Type B pancreatic cell (in vitro differentiated cells): ENCODE data around the gene FREM2. TPM values are rescaled to one million over a fixed set of nuclear protein-coding genes. Genes with fewer than 3 reads are reported as not detected.

Source experiments
- DNase-seq: peaks from one replicate; pipeline ENCODE4 v3.0.0; 2021; ENCODE audit warnings: mixed read lengths; ENCODE audit not compliant: unreplicated experiment; ENCODE audit errors: extremely low spot score
- H3K27ac Mint-ChIP-seq: 2 replicates; pipeline ENCODE4 v1.8.0; 2021; ENCODE audit warnings: mild to moderate bottlenecking, mixed read lengths
- H3K27me3 Mint-ChIP-seq: 2 replicates; pipeline ENCODE4 v1.8.0; 2021; ENCODE audit warnings: mixed read lengths
- H3K36me3 Mint-ChIP-seq: 2 replicates; pipeline ENCODE4 v1.8.0; 2021; ENCODE audit warnings: mixed read lengths
- H3K4me1 Mint-ChIP-seq: one replicate; pipeline ENCODE4 v1.8.0; 2021; ENCODE audit warnings: mixed read lengths; ENCODE audit not compliant: unreplicated experiment
- H3K4me3 Mint-ChIP-seq: 2 replicates; pipeline ENCODE4 v1.8.0; 2021; ENCODE audit warnings: mild to moderate bottlenecking, mixed read lengths
- H3K9me3 Mint-ChIP-seq: 2 replicates; pipeline ENCODE4 v1.8.0; 2021; ENCODE audit warnings: mixed read lengths
- total RNA-seq: library from RNA; stranded (reverse); gene quantifications from 2 replicates; pipeline ENCODE4 v1.2.1, GENCODE V29; 2021; ENCODE audit warnings: low replicate concordance
- TF ChIP-seq, protein P1 (sequence below): fragments of 200-600 bp; sonication (generic); conservative IDR thresholded peaks from 2 replicates; pipeline ENCODE4 v1.5.0; 2021; ENCODE audit warnings: antibody characterized with exemption, mild to moderate bottlenecking

Gene FREM2
- total RNA-seq, 1 donor from 2014 or later, result 42.8 TPM

DNA sequence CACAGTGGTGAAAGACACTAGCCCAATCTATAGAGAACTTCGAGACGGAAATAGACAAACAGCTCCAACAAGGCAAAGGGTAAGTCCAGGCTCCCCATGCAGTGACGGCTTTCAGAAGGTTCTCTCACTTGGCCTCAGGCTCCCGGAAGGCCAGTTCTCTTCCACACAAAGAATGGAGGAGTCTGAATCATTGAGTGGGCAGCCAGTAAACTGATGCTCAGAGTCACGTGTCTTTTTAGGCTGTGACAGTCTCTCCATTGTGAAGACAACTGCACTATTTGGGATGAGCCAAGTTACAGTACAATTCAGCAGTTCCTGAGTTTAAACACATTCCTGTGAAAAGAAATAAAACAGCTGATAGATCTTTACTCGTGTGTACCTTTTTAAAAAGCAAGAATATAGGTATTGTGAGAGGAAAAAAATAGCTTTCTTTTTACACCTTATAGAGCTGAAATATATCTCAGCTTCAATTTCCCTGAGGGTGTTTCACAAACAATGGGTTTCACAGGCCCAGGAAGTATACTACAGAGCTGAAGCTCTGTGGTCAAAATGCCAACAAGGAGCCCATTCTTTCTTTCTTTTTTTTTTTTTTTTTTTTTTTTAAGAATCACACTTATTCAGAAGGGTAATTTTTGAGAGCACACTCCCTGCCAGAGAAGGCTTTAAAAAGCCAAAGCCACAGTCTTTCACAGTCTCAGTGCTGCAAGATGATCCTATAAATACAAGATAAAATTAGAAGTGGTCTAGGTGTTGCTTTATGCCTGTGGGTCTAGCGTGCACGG is 135.1 kb downstream of the FREM2 start:
- H3K36me3 Mint-ChIP-seq, result peaks cover 3% of the 10 kb centered on the region
- H3K27me3 Mint-ChIP-seq, result peaks cover 9% of the 10 kb centered on the region
- DNase-seq, result no peak
- H3K4me3 Mint-ChIP-seq, result no peak overlapping the region
- H3K27ac Mint-ChIP-seq, result peak overlapping the region; percentile 21
- peaks cover 13% of the 10 kb centered on the region for H3K4me1 Mint-ChIP-seq
- no peaks in the 10 kb centered on the region for H3K9me3 Mint-ChIP-seq
- TF ChIP-seq, protein P1, sequence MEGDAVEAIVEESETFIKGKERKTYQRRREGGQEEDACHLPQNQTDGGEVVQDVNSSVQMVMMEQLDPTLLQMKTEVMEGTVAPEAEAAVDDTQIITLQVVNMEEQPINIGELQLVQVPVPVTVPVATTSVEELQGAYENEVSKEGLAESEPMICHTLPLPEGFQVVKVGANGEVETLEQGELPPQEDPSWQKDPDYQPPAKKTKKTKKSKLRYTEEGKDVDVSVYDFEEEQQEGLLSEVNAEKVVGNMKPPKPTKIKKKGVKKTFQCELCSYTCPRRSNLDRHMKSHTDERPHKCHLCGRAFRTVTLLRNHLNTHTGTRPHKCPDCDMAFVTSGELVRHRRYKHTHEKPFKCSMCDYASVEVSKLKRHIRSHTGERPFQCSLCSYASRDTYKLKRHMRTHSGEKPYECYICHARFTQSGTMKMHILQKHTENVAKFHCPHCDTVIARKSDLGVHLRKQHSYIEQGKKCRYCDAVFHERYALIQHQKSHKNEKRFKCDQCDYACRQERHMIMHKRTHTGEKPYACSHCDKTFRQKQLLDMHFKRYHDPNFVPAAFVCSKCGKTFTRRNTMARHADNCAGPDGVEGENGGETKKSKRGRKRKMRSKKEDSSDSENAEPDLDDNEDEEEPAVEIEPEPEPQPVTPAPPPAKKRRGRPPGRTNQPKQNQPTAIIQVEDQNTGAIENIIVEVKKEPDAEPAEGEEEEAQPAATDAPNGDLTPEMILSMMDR, result no peak

GRCh38 chr13:38824342-38824741 is 137.5 kb downstream of the FREM2 start:
- H3K27me3 Mint-ChIP-seq, result peaks cover 6% of the 10 kb centered on the region
- DNase-seq, result no peak
- TF ChIP-seq, protein P1, result no peak
- H3K36me3 Mint-ChIP-seq, result peaks cover 3% of the 10 kb centered on the region
- no peak overlapping the region for H3K4me3 Mint-ChIP-seq
- no peak overlapping the region for H3K27ac Mint-ChIP-seq
- peaks cover 7% of the 10 kb centered on the region for H3K4me1 Mint-ChIP-seq
- H3K9me3 Mint-ChIP-seq, result no peaks in the 10 kb centered on the region

- Mint-ChIP-seq H3K27me3 (peaks cover 6% of the 10 kb centered on the region), H3K36me3 (peaks cover 3% of the 10 kb centered on the region), H3K4me1 (peaks cover 7% of the 10 kb centered on the region), H3K4me3 (peak overlapping the region; percentile 6), H3K27ac (no peak overlapping the region), H3K9me3 (no peaks in the 10 kb centered on the region)
- TF ChIP-seq, protein P1, result no peak
- DNase-seq, result no peak
These were observed 139.4 kb downstream of the FREM2 start for GRCh38 chr13:38826182-38826813.

- no peak for DNase-seq
- H3K36me3 Mint-ChIP-seq, result peaks cover under 1% of the 10 kb centered on the region
- no peak overlapping the region for H3K27ac Mint-ChIP-seq
- no peaks in the 10 kb centered on the region for H3K4me1 Mint-ChIP-seq
- peaks cover 2% of the 10 kb centered on the region for H3K27me3 Mint-ChIP-seq
- no peaks in the 10 kb centered on the region for H3K9me3 Mint-ChIP-seq
- TF ChIP-seq, protein P1, result no peak
- H3K4me3 Mint-ChIP-seq, result no peak overlapping the region
These were observed 143.7 kb downstream of the FREM2 start for GRCh38 chr13:38830442-38831045.

DNA sequence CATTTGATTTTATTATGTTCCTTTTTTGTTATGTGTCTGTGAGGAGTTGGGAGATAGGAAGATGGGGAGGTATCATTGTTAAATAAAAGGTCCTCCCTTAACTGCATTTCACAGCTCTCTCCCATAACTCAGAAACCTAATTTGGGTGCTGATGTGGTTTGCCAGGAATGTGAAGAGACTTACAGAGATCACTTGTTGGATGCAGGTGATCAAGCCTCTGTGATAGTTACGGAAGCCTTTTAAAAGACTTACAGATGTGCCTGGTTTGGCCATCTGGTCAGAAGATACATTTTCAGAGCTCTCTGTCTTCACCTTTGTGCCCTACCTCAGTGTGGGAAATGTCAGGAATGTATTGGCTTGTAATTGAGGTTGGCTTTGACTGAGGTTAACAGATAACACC is 157.7 kb downstream of the FREM2 start:
- TF ChIP-seq, protein P1, result no peak
- DNase-seq, result no peak
- H3K4me1 Mint-ChIP-seq, result peaks cover 23% of the 10 kb centered on the region
- no peaks in the 10 kb centered on the region for H3K27me3 Mint-ChIP-seq
- no peaks in the 10 kb centered on the region for H3K9me3 Mint-ChIP-seq
- H3K36me3 Mint-ChIP-seq, result peaks cover 8% of the 10 kb centered on the region
- H3K4me3 Mint-ChIP-seq, result no peak overlapping the region
- no peak overlapping the region for H3K27ac Mint-ChIP-seq
